NT2/D1 (cell line): ENCODE measurements around the gene FCER2.

Experiments used
- YY1 ChIP-seq: IDR thresholded peaks from 2 replicates; pipeline ENCODE4 v1.6.1; 2011; ENCODE audit not compliant: insufficient read length, insufficient read depth
- ZNF274 ChIP-seq: IDR thresholded peaks from 2 replicates; pipeline ENCODE4 v1.6.1; 2011; ENCODE audit warnings: mild to moderate bottlenecking, low read depth, low read length

DNA sequence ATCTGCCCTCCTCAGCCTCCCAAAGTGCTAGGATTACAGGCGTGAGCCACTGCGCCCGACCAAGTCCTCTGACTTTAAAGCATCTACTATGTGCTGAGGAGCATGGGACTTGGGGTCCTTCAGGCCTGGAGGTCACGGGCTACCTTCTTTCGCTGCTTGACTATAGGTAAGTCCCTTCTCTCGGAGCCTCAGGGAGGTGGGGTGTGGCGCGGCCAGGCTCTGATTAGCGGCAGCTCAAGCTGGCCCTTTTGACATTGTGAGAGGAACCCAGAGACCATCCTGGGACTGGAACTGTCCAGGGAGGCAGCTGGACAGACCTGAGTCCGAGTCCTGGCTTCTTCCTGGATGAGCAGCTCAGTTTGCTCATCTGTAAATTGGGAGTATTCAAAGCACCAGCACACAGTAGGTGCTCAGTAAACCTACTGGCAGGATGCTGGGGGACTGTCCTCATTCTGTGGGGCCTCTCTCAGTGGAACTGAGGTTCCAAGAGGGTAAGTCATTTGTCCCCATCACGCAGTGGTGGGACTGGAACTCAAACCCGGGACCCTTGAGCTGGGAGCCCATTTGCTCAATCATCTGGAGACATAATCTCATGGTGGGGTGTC is 780 bp downstream of the FCER2 start:
- TF ChIP-seq YY1 (no peak), ZNF274 (no peak)
